ENCODE data around the gene GIMAP4.
"Not testable (repeated sequence)": the region's sequence is repeated elsewhere in the genome, so short reads cannot be mapped to it uniquely, and the experiment has no call there.

Gene GIMAP4

DNA sequence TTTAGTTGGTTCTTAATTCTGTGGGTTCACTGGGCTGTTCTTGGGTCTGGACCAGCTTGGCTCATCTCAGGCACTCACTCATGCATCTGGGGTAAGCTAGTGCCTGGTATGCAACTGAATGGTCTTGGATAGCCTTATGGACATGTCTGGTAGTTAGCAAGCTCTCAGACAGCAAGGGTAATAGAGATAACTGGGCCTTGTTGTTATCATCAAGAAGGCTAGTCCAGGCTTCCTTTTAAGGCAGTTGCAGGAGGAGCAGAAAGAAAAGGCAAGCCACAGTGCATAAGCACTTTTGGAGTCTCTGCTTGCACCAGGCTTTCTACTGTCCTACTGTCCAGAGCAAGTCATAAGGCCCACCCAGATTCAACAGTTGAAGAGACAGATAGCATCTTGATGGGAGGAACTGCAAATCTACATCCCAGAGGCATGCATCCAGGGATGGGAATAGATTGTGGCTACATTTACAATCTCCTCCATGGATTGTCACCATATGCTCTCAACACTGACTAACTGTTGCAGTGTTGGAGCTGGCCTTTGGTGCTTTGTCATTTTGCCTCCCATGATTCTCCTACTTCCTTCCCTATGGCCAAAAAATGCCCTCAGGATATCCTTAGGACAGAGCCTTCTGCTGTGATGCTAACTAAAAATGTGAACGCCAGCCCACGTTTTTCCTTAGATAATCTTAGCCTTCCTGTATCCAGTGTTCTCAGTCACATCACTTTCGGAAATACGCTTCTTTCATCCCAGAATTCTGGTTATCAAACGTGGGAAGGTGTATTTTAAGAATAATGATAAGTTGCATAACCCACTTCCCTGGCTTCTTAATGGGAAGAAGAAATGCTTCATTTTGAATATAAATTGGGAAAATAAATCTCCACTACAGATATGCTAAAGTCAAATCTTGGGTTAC lies 3.6 kb downstream of the GIMAP4 start:
- in situ Hi-C loops (cut with MboI; ENCODE audit: low sequenced_read_pairs, unreplicated experiment): no loop called here
- TF ChIP-seq, protein P1, sequence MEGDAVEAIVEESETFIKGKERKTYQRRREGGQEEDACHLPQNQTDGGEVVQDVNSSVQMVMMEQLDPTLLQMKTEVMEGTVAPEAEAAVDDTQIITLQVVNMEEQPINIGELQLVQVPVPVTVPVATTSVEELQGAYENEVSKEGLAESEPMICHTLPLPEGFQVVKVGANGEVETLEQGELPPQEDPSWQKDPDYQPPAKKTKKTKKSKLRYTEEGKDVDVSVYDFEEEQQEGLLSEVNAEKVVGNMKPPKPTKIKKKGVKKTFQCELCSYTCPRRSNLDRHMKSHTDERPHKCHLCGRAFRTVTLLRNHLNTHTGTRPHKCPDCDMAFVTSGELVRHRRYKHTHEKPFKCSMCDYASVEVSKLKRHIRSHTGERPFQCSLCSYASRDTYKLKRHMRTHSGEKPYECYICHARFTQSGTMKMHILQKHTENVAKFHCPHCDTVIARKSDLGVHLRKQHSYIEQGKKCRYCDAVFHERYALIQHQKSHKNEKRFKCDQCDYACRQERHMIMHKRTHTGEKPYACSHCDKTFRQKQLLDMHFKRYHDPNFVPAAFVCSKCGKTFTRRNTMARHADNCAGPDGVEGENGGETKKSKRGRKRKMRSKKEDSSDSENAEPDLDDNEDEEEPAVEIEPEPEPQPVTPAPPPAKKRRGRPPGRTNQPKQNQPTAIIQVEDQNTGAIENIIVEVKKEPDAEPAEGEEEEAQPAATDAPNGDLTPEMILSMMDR (IDR thresholded peaks at IDR 0.05; ENCODE audit: borderline replicate concordance, control extremely low read depth, extremely low read depth, insufficient read depth, missing control alignments): no peak
- no peak for DNase-seq (ENCODE audit: low spot score)

DNA sequence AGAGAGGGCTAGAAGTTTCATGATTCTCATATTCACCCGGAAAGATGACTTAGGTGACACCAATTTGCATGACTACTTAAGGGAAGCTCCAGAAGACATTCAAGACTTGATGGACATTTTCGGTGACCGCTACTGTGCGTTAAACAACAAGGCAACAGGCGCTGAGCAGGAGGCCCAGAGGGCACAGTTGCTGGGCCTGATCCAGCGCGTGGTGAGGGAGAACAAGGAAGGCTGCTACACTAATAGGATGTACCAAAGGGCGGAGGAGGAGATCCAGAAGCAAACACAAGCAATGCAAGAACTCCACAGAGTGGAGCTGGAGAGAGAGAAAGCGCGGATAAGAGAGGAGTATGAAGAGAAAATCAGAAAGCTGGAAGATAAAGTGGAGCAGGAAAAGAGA lies 5.3 kb downstream of the GIMAP4 start:
- no peak for DNase-seq (ENCODE audit: low spot score)
- in situ Hi-C loops (cut with MboI; ENCODE audit: low sequenced_read_pairs, unreplicated experiment): no loop called here
- TF ChIP-seq, protein P1 (IDR thresholded peaks at IDR 0.05; ENCODE audit: borderline replicate concordance, control extremely low read depth, extremely low read depth, insufficient read depth, missing control alignments): no peak

DNA sequence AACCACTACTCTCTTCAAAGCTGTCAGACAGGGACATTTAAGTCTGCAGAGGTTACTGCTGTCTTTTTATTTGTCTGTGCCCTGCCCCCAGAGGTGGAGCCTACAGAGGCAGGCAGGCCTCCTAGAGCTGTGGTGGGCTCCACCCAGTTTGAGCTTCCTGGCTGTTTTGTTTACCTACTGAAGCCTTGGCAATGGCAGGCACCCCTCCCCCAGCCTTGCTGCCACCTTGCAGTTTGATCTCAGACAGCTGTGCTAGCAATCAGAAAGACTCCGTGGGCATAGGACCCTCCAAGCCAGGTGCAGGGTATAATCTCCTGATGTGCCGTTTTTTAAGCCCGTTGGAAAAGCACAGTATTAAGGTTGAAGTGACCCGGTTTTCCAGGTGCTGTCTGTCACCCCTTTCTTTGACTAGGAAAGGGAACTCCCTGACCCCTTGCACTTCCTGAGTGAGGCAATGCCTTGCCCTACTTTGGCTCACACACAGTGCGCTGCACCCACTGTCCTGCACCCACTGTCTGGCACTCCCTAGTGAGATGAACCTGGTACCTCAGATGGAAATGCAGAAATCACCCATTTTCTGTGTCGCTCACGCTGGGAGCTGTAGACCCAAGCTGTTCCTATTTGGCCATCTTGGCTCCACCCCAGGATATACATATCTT lies 12.9 kb downstream of the GIMAP4 start:
- in situ Hi-C loops (cut with MboI; ENCODE audit: low sequenced_read_pairs, unreplicated experiment); DNase-seq (ENCODE audit: low spot score): not testable (repeated sequence)

DNA sequence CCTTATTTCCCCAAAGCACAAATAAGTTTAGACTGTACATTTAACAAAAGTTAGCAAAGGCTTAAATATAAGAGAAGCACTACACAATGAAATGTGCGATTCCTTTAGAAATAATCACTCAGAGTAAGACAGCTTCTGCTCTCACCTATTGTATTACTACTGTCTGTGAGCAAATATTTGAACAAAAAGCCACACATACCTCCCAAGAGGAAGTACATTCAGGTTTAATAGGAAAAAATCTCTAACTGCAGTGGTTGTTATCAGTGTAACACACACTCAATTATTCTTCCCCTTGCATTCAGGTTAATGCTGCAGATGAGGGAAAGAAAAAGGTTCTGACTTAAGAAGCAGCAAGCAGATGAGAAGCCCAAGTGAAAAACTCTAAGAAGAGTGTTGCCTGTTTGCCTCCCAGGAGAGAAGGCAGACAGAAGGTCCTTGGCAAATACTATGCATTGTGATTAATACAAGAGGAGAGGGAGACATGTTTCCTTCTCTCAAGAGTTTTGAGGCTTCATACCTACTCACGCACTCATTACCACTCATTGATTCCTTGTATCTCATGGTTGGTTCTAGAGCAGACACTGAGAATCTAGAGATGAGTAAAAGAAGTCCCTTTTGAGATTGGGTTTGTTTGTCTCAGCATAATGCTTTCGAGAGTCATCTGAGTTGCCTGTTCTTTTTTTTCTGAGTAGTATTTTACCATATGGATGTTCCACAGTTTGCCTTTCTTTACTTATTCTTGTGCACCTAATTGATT lies 13.6 kb downstream of the GIMAP4 start:
- TF ChIP-seq, protein P1 (IDR thresholded peaks at IDR 0.05; ENCODE audit: borderline replicate concordance, control extremely low read depth, extremely low read depth, insufficient read depth, missing control alignments): no peak
- DNase-seq (ENCODE audit: low spot score): no peak
- in situ Hi-C loops (cut with MboI; ENCODE audit: low sequenced_read_pairs, unreplicated experiment): no loop called here

DNA sequence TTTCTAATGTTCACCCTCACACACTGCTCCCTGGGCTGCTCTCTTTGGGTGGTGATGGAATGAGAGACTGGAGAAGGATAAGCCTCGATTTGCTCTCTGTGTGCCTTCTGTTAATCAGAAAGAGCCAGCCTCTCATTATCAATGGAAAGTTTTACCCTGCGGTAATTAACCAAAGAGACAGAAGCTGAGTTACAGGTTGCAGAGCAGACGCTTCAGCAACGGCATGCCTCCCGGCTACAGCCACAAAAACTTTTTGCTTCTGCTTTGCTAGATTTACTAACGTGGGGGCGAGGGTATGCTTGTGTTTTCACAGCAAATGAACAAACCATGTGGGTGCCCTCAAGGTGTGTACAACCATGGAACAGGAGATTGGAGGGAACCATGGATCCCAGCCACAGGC lies 18.0 kb downstream of the GIMAP4 start:
- TF ChIP-seq, protein P1 (IDR thresholded peaks at IDR 0.05; ENCODE audit: borderline replicate concordance, control extremely low read depth, extremely low read depth, insufficient read depth, missing control alignments): no peak
- DNase-seq (ENCODE audit: low spot score): no peak
- in situ Hi-C loops (cut with MboI; ENCODE audit: low sequenced_read_pairs, unreplicated experiment): no loop called here

DNA sequence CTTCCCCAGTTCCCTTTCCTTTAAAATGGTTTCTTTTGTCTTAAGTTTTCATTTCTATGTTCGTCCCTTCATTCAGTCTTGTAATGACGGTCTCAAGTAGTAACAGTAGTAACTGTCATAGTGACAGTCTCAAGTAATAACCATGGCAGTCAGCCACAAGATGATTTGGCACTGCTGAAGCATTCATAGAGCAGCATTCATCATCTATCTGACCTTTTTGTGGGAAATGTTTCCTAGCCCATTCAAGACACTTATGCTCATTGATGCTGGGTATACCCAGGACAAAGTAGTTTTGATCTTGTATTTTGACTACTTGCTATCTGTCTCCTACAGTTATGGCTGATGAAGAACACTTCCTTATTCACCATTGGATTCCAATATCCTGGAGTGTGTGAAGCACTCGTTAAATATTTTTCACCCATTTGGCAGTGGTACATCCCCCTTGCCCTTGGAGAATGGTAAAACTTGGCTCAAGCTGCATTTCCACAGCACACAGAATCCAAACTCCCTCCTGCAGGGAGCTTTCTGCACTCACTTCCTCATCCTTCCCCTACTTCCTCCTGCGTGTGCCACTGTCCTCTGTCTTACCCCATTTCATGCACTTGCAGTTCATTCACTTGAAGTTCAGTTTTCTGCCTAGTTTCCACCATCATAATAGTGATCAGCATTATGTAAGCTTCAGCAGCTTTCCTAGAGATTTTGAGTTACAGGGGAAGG lies 19.0 kb downstream of the GIMAP4 start:
- in situ Hi-C loops (cut with MboI; ENCODE audit: low sequenced_read_pairs, unreplicated experiment): no loop called here
- no peak for DNase-seq (ENCODE audit: low spot score)
- TF ChIP-seq, protein P1 (IDR thresholded peaks at IDR 0.05; ENCODE audit: borderline replicate concordance, control extremely low read depth, extremely low read depth, insufficient read depth, missing control alignments): no peak

Measured in GM13976 (cell line).